Retinal pigment epithelial cell (primary cell): ENCODE data around the gene DMAC2L.
A peak's percentile ranks its signal among the peaks of the same experiment; 100 is the strongest.

Source experiments
- DNase-seq: peaks from one replicate; pipeline ENCODE4 v3.0.0-alpha.2; 2010; ENCODE audit warnings: low read depth
- H3K4me3 ChIP-seq: 2 replicates; pipeline ENCODE4 v1.5.1; 2011; ENCODE audit warnings: mild to moderate bottlenecking, low read length, control low read depth, moderate library complexity
- CTCF ChIP-seq: conservative IDR thresholded peaks from 2 replicates; pipeline ENCODE4 v1.5.1; 2011; ENCODE audit warnings: low read depth, low read length, control low read depth, inconsistent platforms

Gene DMAC2L

GRCh38 chr14:50335989-50336824 is 24.1 kb downstream of the DMAC2L start:
- DNase-seq: no peak
- no peak overlapping the region for H3K4me3 ChIP-seq

GRCh38 chr14:50338587-50338986 is 26.5 kb downstream of the DMAC2L start:
- TF ChIP-seq CTCF: no peak
- no peak for DNase-seq

More at GRCh38 chr14:50335989-50336824, 24.1 kb downstream of the DMAC2L start:
- no peak for TF ChIP-seq CTCF

GRCh38 chr14:50339178-50339804 is 27.2 kb downstream of the DMAC2L start:
- no peak for DNase-seq
- no peak for TF ChIP-seq CTCF
- H3K4me3 ChIP-seq: no peak overlapping the region

More at GRCh38 chr14:50338587-50338986, 26.5 kb downstream of the DMAC2L start:
- H3K4me3 ChIP-seq: no peak overlapping the region

- no peak for TF ChIP-seq CTCF
- H3K4me3 ChIP-seq: no peak overlapping the region
- DNase-seq: no peak
Measured at GRCh38 chr14:50340045-50340444, 27.9 kb downstream of the DMAC2L start.

- H3K4me3 ChIP-seq: no peak overlapping the region
- TF ChIP-seq CTCF: peak; percentile 15
- DNase-seq: no peak
Measured at GRCh38 chr14:50340963-50341362, 28.8 kb downstream of the DMAC2L start.

GRCh38 chr14:50342221-50343078 is 30.3 kb downstream of the DMAC2L start:
- H3K4me3 ChIP-seq: no peak overlapping the region
- TF ChIP-seq CTCF: peak; percentile 22
- DNase-seq: no peak
